ENCODE data around the gene CHTF8.

DNA sequence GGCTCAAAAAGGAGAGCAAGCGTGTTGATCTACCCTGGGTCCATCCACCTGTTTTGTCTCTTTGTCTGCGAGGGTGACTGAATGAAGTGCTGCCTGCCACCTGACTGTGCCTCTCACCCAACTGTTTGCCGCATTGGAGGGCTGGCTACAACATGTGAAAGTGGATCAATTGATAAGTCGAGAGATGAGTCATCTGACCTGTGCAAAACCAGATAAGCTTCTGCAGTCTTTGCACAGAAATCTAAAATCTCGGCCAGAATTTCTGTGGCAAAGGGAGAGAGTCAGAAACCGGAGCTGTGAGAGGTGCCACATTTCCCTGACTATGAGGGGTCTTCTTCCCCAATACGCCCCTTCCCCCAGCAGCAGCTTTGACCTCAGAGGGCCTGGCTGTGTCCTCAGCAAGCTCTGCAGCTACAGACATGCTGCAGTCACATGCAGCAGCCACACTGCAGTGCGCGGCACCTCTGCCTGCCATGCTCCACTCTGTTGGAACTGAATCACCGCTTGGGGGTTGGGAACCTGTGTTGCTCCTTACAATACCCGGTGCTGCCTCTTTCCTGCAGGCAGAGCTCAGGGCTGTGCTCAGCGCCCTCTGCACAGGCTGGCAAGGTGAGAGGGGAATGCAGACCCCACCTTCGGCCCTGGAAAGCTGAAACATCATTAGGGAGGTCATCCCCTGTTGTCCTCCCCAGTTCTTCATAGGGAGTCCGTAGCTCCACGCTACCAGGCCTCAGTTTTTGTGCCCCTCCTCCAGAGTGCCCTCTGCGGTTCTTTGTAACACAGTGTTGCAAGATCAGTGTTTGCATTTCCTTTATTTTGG, 43.1 kb downstream of the CHTF8 start:
- TF ChIP-seq TAF1 (IDR thresholded peaks at IDR 0.05; ENCODE audit: low read depth) (no peak), EGR1 (IDR thresholded peaks at IDR 0.05) (no peak), EP300 (IDR thresholded peaks at IDR 0.05; ENCODE audit: borderline replicate concordance) (no peak), TEAD4 (IDR thresholded peaks at IDR 0.05) (no peak), CEBPB (IDR thresholded peaks at IDR 0.05) (no peak), YY1 (IDR thresholded peaks at IDR 0.05; ENCODE audit: low read depth) (no peak)
- TF ChIP-seq, protein P1, sequence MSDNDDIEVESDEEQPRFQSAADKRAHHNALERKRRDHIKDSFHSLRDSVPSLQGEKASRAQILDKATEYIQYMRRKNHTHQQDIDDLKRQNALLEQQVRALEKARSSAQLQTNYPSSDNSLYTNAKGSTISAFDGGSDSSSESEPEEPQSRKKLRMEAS (IDR thresholded peaks at IDR 0.05), result no peak
- TF ChIP-seq, protein P2, sequence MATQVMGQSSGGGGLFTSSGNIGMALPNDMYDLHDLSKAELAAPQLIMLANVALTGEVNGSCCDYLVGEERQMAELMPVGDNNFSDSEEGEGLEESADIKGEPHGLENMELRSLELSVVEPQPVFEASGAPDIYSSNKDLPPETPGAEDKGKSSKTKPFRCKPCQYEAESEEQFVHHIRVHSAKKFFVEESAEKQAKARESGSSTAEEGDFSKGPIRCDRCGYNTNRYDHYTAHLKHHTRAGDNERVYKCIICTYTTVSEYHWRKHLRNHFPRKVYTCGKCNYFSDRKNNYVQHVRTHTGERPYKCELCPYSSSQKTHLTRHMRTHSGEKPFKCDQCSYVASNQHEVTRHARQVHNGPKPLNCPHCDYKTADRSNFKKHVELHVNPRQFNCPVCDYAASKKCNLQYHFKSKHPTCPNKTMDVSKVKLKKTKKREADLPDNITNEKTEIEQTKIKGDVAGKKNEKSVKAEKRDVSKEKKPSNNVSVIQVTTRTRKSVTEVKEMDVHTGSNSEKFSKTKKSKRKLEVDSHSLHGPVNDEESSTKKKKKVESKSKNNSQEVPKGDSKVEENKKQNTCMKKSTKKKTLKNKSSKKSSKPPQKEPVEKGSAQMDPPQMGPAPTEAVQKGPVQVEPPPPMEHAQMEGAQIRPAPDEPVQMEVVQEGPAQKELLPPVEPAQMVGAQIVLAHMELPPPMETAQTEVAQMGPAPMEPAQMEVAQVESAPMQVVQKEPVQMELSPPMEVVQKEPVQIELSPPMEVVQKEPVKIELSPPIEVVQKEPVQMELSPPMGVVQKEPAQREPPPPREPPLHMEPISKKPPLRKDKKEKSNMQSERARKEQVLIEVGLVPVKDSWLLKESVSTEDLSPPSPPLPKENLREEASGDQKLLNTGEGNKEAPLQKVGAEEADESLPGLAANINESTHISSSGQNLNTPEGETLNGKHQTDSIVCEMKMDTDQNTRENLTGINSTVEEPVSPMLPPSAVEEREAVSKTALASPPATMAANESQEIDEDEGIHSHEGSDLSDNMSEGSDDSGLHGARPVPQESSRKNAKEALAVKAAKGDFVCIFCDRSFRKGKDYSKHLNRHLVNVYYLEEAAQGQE (IDR thresholded peaks at IDR 0.05; ENCODE audit: low read depth), result no peak

Data from Ishikawa (cell line).